Dedifferentiated amniotic fluid mesenchymal stem cell (primary cell): ENCODE data around the gene NCOA1.
"Not testable (repeated sequence)": the region's sequence is repeated elsewhere in the genome, so short reads cannot be mapped to it uniquely, and the experiment has no call there.

ENCODE experiments used
- DNase-seq: peaks from one replicate; pipeline ENCODE4 v3.0.0-alpha.2; 2016; ENCODE audit errors: extremely low spot score

NCOA1 gene

DNA sequence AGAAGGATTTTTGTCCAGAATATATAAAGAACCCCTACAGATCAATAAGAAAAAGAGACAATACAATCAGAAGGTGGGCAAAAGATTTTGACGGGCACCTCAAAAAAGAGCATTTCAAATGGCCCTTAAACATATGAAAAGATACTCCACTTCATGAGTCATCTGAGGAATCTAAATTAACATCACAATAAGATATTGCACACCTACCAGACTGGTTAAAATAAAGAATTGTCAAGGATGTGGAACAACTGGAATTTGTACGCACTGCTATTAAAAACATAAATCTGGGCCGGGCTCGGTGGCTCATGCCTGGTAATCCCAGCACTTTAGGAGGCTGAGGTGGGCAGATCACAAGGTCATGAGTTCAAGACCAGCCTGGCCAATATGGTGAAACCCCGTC lies 17.0 kb upstream of the NCOA1 start:
- no peak for DNase-seq

DNA sequence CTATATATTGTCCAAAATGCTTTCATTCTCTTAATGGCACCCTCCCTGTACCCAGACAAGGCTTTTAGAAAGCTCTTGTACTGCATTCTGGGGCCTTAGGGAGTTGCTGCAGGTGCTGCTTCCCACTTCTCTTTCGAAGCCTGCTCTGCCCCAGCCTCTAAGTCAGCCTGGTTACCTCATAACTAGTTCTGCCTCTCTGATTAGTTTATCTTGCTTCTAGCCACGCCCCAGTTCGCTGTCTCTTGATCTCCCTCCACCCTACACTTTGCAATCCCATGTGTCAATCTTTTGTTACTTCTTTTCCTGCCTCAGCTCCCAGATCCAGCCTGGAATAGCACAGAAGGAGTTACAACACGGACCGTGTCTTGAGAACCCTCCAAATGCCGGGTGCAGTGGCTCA lies 13.8 kb upstream of the NCOA1 start:
- DNase-seq = no peak

DNA sequence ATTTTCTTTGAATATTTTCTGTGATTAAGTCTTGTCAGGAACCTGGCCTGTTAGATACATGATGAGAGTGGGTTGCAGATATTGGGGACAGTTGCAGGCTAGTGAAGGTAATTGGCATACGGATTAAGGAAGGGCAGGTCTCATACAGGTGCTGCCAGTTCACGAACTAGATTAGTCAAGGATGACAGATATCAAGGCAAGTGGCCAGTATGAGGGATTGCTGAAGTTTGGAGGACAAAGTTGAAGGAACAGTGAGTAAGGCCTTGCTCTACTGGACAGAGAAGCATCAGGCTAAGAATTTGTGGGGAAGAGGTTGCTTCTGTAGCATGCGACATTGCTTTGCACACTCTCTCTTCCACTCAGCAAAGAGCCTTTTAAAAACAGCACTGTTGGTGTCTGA lies 12.8 kb upstream of the NCOA1 start:
- DNase-seq = no peak

DNA sequence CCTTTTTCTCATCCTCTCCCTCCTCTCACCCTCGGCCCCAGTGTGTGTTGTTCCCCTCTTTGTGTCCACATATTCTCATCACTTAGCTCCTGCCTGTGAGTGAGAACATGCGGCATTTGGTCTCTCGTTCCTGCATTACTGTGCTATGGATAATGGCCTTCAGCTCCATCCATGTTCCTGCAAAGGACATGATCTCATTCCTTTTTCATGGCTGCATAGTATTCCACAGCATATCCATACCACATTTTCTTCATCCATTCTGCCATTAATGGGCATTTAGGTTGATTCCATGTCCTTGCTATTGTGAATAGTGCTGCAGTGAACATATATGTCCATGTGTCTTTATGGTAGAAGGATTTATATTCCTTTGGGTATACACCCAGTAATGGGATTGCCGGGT lies 10.8 kb upstream of the NCOA1 start:
- no peak for DNase-seq

DNA sequence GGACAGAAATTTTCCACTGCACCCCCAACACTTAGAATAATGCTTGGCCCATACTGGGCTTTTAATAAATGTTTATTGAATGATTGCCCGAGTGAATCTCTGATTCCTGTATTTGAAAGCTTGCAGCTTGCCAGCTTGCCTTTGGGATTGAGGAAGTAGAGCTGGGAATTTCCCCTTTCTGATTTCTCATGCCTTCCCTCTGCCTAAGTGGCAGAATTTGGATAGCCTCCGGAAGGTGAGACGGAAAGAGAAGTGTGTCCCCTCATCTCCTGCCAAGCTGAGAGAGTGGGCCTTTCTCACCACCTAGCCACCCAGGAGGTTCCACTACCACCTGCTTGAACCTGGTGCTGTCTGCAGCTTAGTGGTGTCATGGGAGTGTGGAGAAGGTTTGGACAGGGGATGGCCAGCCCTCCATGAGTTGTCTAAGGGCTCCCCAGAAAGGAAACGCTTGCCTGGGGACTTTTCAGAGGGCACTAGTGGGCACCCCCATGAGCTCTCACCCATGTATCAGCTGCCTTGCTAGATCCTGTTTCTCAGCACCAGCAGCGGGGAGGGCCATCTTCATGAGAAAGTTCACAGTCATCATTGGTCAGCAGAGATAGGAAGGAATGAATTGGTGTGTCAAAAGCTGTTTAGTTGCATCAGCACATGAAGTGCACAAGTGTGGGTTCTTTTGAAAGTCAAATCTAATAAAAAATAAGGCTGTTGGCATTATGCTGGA lies 8.6 kb upstream of the NCOA1 start:
- no peak for DNase-seq

DNA sequence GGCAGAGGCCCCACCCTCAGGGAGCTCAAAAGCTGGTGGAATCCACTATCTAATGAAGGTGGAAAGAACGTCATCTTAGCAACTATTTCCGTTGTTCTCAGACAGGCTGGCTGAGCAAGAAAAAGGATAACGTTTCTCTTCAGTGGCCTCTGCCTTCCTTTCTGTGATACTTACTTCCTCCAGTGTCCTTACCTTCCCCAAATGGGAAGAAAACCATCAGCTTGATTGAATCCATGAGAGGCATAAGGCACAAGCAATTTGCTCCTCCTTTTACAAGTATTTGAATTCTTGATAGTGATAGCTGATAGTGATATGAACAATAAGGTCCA lies 8.1 kb upstream of the NCOA1 start:
- no peak for DNase-seq

DNA sequence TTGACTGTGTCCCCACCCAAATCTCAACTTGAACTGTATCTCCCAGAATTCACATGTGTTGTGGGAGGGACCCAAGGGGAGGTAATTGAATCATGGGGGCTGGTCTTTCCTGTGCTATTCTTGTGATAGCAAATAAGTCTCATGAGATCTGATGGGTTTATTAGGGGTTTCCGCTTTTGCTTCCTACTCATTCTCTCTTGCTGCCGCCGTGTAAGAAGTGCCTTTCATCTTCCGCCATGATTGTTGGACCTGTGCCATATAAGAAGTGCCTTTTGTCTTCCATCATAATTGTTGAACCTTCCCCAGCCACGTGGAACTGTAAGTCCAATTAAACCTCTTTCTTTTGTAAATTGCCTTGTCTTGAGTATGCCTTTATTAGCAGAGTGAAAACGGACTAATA lies 6.4 kb upstream of the NCOA1 start:
- not testable (repeated sequence) for DNase-seq

DNA sequence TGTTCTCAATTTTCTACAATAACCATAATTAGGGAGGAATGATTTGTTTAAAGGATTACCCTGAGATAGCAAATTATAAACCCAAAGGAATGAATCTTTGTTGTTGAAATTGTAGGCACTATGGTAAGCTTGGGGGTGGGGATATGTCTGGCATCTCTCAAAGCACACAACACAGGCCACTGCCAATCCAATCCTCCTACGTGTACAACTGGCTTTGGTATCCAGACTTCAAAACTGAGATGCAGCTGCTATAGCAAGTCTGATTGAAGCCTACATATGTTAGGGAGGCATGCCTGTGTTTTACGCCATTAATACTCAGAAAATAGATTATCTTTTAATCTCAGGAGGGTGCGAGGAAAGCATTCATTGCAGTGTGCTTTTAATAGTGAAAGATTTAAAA lies 5.9 kb upstream of the NCOA1 start:
- DNase-seq = no peak

DNA sequence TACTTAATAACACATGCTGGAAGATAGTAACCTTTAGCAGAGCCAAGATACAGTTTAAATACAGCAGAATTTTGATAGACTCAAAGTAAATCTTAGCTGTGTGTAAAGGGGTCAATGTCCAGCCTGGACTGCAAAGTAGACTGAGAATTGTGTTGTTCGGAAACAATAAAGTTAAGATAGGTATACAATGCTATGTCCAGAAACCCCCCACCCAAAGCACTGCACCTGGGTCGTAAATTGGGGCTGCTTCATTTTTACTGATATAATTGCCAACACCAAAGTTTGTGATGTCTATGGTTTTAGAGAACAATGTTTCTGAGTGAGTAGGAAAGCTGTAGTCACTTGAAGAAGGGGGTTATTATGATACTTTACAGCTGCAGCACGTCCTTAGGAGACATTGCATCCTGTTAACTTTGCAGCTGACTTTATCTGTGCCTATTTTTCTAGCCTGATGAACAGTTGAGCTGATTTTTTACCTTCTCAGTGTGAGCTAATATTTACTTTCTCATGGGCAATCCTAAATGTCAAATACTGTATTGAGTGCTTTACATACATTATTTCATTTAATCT lies 4.3 kb upstream of the NCOA1 start:
- DNase-seq = no peak

DNA sequence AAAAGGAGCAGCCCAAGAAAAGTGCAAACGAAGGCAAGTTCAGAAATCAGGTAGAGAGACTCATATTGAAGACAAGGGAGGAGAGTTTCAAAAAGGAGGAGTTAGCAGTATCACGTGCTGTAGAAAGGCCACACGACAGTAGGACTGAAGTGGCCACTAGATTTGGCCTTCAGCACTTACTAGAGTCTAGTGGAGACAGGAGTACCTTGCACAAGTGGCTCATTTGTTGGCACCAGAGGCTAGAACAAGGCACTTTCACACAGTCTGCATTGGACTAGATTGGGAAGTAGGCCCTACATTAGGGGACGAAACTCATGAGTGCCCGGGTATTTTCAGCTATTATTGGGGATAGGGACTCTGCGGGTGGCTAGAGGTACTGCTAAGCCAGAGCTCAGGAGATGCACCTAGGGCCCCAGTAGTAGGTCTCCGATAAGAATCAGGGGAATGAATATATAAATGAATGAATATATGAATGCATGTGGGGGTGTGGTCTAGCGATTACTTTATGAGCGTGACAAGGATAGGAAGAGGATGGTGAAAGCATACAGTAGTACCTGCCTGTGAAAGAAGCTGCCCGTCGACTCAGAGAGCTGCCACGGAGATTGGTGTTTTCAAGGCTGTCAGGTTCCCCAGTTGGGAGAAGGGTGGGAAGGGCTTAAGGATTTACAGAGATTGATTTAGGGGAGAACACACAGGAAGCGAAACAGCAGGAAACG lies 1.4 kb upstream of the NCOA1 start:
- DNase-seq = no peak

DNA sequence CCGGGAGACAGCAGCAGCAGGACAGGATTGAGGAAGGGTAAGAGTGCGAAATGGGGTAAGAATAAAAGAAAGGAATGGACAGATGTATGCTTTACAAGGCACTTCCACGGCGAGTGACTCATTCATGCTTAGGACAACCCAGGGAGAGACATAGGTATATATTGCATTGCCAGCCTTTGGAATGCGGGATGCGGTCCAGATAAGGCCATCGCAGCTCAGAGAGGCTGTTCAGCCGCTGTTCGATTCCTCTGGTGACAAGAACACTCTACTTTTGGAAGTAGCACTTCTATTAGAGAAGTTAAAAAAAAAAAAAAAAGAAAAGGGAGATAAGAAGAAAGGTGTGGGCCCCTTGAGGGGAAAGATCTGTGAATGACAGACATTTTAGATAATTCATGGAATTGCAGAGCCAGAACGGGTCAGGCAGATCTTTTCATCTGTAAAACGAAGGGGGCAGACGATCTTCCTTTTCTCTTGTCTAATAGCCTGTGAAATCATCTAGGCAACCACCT lies 819 bp upstream of the NCOA1 start:
- no peak for DNase-seq

DNA sequence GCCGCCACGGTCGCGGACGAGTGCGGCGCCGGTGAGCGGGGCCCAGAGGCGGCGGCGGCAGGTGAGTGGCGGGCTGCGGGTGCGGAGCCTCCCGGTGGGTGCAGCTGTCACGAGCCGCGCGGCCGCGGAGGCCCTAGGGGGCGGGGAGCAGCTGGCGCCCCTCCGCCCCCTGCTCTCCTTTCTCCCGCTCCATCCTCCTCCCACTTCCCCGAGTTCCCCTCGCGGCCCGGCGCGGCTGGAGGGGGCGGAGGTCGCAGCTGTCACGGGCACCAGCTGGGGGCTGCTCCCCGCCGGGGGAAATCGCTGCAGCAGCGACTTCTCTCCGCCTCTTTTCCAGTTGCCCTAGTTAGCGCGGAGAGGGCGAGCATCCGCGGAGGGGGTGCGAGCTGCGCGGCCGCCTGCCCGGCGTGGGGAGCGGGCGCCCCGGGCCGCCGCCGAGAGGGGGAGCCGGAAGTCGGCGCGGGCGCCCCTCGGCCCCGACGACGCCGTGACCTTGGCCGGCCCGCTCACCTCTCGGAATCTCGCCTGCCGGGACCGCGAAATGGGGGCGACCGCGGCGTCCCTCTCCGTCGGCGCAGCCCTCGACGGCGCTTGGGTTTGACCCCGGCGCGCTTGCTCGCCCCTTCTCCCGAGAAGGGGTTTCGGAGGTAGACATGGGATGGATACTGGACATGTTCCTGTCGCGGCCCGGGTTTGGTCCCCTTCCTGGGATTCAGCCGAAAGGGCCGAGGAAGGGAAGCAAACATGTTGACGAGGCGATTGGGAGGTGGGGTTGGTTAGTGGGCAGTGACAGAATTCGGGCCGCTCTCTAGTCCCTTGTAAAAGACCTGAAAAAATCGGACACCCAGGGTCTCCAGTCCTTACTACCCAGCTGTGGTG lies 727 bp downstream of the NCOA1 start:
- DNase-seq = no peak

DNA sequence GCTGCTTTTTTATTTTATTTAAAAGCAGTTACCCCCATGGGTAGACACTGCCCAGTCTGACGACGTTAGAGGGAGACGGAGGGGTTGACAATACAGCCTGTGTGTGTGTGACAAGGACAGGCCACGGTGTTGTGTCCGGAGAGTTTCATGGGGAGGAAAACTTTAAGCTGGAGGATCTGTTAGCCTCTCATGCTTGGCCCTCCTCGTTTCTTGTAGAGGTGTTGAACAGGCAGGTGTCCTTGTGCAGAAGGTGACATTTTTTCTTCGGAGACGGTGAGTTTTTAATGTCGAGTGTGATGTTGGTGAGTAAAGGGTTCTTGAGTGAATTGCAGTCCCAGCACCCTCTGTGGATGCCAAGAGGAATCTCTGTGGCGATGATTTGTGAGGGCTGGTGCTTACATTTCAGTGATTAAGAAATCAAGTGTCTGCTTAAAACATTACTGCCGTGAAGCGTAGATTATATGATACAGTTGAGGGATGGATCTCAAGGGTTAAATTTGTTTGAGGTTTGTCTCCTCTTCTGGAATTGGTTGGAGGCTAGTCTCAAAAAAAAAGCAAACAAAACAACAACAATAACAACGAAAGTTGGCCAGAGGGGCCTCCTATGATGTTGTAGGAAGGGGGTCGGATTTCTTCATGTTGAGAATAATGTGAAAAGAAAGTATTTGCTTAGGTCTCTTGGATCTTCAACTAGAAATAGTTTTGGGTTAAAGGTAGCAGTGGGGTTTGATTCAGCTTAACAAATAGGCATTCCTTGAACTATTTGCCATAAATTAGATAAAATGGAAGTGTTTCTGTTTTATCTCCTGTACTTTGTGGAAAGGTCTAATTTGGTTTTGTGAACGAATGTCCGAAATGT lies 1.6 kb downstream of the NCOA1 start:
- DNase-seq = no peak

DNA sequence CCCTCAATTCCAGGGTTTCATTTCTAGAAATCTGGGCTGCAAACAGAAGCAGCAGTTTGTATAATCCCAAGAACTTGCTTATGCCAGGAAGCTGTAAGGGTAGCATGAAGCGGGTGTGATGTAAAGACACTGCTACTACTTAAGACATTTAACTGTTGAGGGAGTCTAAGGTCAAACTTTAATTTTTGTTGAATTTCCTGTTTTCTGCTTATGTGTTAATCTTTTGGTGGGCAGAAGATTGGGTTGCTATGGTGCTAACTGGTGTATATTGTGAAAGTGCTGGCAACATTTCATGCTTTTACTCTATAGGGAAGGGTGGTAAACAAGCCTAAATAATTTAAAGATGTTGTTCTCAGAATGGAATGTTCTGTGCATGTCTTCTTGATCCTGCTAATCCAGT lies 2.7 kb downstream of the NCOA1 start:
- no peak for DNase-seq

DNA sequence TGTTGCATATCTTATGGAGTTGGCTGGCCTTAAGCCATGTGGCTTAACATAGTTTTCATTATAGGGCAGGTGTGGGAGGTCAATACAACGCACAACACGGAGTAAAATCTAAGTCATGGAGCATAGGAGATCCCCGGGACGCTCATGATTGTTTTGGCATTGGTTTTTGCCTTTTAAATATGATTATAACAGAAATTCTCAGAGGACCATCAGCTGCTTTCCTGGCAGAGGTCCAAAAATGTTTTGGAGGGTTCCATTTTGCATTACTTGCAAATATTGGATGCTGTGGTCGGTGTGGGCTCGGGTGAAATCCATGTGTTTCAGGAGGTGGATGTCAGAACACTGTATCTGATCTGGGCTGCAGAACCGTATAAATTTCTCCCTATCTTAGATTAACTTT lies 3.4 kb downstream of the NCOA1 start:
- no peak for DNase-seq

DNA sequence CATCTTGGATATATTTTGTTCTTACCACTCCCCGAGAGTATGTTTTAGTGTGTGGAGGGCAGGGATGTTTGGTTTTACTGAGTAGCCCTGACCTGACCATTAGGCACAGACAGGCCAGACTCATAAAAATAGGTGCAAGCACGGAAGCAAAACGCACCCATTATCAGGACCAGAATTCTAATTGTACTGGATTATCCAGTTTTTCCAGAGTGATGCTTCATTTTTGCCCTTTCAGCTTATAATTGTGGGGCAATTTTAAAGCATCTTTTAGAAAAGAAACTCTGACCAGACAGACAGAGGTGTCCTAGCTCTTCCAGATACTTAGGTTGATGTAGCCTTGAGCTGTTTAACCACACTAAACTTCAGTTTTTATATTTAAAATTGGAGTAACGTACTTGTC lies 4.4 kb downstream of the NCOA1 start:
- DNase-seq = no peak

DNA sequence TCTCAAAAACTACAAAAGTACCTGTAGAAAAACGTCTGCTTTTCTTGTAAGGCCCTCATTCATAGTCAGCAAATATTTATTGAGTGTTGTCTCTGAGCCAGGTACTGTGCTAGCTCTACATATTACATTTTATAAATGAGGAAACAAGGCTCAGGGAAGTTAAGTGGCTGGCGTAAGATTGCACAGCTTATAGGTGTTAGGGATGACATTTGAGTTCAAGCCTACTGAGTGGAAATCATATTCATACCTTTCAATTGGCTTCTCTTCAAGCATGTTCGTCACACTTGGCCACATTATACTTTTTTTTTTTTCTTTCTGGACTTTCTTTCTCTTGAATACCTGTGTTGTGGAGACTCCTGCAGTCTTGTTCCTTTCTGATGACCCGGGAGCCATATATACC lies 5.9 kb downstream of the NCOA1 start:
- DNase-seq = no peak

DNA sequence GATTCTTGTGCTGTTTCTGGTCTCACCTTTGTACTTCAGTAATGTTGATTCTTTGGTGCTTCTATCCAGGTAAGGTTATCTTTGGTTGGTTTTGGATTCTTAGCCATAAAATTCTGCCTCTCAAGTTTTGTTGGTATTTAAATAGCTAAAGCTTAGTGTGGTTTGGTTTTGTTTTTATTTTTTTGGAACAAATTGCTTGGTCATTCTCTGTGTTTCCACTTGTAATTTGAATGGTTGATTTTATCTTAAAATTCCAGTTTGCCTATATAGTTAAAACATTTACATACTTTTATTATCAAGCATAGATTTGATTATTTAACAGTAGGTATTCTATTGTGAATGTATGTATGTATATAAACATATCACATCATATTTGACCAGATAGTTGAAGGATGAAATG lies 6.6 kb downstream of the NCOA1 start:
- DNase-seq = no peak

DNA sequence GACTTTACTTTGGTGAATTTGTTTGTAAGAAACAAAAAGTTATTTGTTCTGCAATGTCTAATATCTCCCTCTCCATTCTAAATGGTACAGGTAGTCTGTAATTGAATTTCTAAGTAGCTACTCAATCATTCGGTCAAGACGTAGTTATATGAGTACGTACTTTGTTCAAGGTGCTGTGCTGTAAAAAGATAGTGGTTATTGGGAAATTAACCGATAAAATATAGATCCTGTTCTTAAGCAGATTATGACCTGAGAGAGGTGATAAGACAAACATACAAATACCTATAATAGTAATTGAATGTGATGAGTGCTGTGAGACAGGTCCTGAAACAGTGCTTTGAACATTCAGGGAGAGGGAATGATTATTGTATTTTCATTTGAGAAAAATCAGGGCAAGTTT lies 7.1 kb downstream of the NCOA1 start:
- no peak for DNase-seq

DNA sequence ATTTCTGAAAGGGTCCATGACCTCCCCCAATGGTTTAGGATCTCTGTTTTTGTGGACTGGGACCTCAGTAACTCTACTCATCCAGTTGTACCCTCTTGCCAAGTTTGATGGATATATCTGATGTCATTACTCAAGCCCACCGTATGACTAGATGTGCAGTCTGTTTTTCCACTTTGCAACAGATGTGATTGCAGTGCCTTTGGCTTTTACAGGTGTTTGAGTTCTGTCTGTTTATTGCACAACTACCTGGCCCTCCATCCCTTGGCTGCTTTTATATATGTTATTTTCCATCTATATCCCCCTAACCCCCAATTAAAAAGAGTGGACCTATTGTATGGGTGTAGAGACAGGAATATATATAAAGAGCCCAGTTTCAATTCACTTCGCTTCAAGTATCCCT lies 10.8 kb downstream of the NCOA1 start:
- no peak for DNase-seq

DNA sequence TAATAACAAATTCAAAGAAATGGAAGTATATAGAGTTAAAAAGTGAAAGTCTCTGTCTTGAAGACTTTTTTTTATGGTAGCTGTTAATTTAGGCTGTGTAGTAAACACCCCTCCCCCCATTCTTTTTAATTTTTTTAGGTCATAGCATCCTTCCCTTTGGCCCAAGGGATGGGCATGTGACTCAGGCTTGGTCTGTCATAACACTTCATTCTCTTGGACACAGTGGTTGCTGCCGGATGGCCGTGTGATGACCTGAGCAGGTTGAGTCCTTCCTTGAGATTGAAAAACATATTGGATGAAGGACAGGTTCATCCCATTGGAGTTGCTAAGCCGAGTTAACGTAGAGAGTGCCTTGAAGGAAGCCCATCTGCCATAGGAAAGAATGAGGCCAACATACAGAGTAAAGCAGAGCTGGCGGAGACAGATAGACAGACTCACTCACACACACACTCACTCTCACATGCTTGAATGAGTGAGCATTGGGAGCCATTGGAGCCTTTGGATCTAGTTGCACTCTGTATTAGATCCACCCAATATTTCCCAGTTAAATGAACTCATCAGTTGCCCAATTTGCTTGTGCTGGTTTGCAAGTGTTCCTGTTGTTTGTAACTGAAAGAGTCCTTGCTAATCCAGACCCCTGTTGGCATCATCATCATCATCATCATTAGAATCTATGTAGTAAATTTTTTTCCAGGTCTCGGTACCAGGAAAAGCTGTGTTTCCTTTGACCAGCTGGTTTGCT lies 14.7 kb downstream of the NCOA1 start:
- no peak for DNase-seq
